HG03064 (cell line): ENCODE data around the gene NOTO.
"Not testable (repeated sequence)": the region's sequence is repeated elsewhere in the genome, so short reads cannot be mapped to it uniquely, and the experiment has no call there.

Source experiments
- ATAC-seq: cut with Tn5 transposase; IDR thresholded peaks from one replicate; pipeline ENCODE4 v1.9.1; 2021; ENCODE audit warnings: low read depth; ENCODE audit not compliant: unreplicated experiment

The NOTO gene

DNA sequence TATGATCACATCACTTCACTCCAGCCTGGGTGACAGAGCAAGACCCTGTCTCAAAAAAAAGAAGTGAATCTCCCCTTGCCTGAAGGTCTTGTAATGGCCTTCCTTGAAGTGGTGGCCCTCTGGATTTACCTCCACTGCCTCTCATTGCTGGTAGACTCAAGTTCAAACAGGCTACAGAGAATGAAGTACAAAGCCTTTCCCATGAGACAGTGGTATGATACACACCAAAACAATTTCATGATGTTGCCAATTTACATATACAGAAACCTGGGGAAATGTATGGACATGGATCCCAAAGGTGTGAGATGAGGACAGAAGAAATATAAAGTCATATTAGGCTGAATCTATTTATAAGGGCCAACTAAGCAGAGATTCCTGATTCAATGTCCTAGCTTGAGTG lies 4.8 kb upstream of the NOTO start:
- no peak for ATAC-seq

DNA sequence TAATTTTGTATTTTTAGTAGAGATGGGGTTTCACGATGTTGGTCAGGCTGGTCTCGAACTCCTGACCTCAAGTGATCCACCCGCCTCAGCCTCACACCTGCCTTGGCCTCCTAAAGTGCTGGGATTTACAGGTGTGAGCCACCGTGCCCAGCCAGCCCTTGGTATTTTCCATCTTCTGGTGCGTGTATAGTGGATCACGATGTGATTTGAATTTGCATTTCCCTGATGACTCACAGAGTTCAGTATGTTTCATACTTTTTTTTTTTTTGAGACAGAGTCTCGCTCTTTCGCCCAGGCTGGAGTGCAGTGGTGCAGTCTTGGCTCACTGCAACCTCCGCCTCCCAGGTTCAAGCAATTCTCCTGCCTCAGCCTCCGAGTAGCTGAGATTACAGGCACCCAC lies 2.1 kb upstream of the NOTO start:
- not testable (repeated sequence) for ATAC-seq

DNA sequence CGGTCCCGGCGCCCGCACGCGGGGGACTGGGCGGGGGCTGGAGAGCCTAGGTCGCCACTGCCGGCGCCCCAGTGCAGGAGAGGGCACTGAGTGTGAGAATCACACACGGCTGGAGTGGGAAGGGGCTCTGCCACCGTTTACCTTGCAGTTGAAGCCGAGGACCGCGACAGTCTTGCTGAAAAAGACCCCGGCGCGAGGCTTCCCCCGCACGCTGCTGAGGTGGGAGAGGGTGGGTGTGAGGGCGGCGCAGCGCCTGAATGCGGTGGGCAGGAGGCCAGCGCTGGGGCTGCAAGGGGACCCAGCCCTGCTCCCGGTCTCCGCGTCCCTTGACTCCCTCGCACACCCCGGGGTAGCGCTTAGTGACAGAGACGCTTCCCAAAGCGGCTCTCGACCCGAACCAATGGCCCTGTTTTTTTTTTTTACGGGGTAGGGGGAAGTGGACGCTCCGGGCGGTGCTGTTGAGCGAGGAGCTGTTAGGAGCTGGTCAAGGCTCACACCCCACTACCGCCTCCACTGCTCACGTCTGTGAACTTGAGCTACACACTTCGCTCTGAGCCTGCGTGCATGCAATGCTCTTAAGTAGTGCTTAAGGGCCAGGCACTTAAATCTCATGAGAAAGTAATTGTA lies 794 bp downstream of the NOTO start:
- no peak for ATAC-seq

DNA sequence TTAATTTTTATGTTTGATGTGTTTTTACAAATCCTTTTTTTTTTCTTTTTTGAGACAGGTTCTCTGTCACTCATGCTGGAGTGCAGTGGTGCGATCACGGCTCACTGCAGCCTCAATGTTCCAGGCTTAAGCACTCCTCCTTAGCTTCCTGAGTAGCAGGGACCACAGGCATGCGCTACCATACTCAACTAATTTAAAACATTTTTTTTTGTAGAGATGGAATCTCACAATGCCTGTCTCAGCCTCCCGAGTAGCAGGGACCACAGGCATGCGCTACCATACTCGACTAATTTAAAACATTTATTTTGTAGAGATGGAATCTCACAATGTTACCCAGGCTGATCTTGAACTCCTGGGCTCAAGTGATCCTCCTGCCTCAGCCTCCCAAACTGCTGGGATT lies 3.2 kb downstream of the NOTO start:
- no peak for ATAC-seq

DNA sequence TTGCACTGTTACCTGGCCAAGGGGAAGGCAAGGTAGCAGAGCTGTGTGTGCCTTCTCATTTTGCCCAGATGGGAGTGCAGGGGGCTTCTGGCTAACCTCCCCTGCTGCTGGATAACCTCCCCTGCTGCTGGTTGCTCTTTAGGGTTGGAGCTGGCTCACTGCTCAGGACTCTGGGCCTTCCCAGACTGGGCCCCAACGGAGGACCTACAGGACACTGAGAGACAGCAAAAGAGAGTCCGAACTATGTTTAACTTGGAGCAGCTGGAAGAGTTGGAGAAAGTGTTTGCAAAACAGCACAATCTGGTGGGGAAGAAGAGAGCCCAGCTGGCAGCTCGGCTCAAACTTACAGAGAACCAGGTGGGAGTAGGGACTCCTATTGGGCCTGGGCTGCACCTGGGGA lies 5.9 kb downstream of the NOTO start:
- no peak for ATAC-seq

DNA sequence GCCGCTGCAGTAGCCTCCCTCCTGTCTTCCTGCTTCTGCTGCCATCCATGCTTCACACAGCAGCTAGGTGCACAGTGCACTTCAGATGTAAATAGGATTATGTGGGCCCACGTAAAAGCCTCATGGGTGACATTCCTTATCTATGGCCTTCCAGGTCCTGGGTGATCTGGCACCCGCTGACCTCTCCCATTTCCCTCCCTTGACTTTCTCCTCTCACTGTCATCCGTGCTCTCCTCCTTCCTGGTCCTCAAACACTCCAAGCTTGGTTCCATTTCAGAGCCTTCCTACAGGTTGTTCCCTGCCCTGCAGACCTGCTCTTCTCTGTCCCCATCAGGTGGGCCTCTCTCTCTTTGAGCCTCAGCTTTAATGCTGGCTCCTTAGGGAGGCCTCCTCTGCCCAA lies 7.6 kb downstream of the NOTO start:
- no peak for ATAC-seq

DNA sequence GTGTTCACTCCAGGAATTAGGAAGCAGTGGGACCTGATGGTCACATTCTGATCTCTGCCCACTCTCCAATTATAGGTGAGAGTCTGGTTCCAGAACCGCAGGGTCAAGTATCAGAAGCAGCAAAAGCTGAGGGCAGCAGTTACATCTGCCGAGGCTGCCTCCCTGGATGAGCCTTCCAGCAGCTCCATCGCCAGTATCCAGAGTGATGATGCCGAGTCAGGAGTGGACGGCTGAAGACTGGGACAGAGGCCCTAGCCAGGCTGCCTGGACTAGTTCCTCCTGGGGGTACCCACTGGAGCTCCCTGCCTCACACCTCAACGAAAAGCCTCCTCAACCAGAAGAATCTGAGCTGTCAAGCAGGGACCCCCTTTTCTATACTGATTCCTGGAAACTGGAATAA lies 8.3 kb downstream of the NOTO start:
- no peak for ATAC-seq

DNA sequence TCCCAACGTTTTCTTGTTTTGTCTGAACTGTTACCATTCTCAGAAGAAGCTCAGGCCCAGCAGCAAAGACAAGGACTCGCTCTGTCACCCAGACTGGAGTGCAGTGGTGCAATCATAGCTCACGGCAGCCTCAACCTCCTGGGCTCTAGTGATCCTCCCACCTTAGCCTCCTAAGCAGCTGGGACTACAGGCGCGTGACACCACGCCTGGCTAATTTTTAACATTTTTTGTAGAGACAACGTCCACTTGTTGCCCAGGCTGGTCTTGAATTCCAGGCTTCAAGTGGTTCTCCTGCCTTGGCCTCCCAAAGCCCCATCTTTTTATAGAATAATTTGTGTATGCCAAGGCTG lies 9.7 kb downstream of the NOTO start:
- ATAC-seq = no peak

DNA sequence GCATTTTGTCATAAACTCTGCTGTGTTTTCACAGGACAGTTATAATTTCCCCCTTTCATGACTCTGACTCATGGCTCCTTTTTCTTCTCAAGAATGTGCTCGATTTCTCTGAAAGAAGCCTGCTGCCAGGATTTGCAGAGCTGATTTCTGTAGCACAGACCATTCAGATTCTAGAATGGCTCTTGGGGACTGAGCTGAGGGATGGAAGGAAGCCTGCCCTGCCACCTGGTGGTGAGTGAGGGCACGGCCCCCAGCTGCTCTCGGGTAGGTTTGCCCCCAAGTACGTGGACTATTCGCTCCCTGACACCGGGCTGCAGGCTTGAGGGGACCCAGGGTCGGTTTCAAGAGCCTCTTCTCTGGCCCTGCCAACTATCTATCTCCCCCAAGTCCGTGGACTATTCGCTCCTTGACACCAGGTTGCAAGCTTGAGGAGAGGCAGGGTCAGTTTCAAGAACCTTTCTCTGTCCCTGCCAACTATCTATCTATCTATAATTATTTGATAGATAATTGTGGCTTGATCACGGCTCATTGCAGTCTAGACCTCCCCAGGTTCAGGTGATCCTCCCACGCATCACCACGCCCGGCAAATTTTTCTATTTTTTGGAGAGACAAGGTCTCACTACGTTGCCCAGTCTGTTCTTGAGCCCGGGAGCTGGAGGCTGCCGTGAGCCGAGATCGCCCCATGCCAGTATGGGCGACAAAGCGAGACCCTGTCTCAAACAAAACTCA lies 10.2 kb downstream of the NOTO start:
- peak; percentile 71 for ATAC-seq

DNA sequence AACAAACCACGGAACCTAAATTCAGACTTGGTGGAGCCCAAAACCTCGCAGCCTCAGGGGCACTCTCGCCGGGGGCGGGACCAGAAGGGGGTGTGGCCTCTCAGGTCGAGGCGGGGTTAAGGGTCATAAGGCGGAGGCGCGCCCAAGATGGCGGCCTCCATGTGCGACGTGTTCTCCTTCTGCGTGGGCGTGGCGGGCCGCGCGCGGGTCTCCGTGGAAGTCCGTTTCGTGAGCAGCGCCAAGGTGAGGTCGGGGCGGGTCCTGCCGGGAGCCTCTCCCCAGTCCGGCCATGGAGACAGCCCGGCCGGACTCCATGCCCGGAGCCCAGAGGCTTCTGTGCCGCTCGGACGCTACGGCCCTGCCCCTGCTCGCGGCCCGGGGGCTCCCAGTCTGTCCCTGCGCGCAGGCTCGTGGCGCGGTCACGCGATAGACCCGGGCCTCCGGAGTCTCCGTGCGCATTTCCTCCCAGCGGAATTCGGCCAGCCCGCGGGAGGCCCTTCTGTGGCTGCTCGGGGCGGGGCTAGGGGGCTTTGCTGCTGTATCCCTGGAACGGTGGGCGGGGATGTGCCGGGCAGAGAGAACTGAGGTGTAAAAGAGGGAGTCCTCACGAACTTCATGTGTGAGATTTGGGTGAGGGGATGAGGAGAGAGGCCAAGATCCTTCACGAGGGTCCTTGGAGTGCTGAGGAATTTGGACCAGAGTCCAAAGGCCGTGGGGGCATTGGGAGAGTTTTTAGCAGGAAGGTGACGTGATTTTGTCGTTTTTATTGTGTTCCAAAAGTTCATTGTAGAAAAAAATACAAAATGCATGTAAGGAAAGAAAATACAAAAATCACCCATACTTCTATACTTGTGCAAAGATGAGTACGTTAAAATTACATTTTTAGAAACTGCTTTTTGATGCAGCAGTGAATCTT lies 12.0 kb downstream of the NOTO start, which contains the start of gene SMYD5:
Gene SMYD5 (plus strand): TSS at position 126 of the 916 bp plus-strand sequence. CDS start 22 bp downstream, at position 148.
- peak; percentile 85 for ATAC-seq

DNA sequence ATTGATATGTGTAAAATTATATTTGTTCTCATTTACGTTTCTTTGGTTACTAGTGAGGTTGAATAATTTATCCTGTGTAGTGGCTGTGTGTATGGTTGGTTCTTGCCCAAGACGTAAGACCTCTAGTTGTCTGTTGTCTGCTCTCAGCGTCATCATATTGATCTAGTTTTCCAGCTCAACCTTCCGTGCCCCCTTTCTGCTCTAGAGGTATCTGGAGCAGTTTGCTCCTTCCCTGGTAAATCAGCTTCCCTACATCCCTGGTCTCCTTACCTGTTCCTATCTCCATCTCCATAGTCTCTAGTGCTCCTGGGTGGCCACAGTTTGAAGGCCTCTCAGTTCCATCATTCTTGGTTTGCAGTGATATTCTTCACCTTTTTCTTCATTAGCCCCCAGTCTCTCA lies 12.9 kb downstream of the NOTO start:
- no peak for ATAC-seq

DNA sequence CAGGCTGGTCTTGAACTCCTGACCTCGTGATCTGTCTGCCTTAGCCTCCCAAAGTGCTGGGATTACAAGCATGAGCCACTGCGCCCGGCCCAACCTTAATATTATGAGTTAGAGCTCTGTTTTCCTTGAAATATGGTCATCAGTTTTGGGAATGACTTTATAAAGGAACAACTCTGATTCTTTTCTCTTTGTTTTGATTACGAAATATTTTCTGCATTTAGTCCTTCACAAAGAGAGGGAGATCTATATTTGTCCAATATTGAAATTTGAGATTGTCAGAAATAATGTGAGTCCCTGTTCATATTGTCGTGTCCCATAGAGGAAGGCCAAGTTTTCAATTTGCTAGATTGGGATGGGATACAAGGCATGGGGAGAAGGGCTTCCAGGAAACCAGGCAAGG lies 14.8 kb downstream of the NOTO start:
- ATAC-seq = no peak

DNA sequence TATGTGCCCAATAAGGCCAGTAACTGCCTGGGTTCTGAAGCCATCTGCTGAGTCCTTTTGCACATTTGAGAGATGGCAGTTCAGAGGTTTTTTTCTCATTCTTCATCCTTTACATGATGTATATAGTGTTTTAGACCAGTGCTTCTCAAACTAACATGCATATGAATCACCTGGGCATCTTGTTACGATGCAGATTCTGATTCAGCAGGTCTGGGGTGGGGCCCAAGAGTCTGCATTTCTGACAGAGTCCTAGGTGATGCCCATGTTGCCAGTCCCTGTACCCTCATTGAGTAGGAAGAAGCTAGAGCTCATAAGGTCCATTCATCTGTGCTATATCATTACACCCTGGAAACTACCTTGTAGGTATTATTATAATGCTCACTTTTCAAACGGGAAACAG lies 15.5 kb downstream of the NOTO start:
- no peak for ATAC-seq

DNA sequence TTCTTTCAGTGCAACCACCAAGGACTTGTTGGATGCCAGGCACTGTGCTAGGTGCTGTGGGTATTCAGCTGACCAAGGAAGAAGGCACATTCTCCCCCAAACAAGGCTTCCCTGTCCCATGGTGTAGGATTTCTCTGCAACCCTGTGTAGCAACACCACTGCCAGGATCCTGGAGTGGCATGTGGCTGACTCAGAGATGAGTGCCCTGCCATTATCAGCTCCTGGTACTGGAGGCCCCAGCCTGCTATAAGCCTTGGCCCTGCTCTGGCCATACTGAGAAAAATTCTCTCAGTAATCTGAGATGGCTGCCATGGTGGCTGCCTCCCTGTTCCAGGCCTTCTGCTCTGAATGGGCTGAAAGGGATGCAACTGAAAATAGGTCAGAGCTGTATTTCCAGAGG lies 15.9 kb downstream of the NOTO start:
- no peak for ATAC-seq

DNA sequence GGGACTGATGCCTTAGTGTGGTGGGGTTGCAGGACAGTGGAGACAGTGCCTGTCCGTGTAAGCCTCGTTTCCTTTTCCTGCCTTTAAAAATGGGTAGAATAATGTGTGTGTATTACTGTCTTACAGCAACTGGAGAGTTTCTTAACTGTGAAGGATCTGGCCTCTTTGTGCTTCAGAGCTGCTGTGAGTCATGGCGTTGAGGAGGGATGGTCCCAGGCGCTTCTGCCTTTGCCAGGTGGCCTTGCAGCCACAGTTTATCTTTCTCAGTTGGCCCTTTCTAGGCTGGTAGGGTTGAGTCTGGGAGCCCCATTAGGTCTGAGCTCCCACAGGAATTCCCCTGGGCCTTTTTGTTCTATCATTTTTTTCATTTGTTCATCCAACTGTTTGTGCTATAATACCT lies 21.4 kb downstream of the NOTO start:
- no peak for ATAC-seq

DNA sequence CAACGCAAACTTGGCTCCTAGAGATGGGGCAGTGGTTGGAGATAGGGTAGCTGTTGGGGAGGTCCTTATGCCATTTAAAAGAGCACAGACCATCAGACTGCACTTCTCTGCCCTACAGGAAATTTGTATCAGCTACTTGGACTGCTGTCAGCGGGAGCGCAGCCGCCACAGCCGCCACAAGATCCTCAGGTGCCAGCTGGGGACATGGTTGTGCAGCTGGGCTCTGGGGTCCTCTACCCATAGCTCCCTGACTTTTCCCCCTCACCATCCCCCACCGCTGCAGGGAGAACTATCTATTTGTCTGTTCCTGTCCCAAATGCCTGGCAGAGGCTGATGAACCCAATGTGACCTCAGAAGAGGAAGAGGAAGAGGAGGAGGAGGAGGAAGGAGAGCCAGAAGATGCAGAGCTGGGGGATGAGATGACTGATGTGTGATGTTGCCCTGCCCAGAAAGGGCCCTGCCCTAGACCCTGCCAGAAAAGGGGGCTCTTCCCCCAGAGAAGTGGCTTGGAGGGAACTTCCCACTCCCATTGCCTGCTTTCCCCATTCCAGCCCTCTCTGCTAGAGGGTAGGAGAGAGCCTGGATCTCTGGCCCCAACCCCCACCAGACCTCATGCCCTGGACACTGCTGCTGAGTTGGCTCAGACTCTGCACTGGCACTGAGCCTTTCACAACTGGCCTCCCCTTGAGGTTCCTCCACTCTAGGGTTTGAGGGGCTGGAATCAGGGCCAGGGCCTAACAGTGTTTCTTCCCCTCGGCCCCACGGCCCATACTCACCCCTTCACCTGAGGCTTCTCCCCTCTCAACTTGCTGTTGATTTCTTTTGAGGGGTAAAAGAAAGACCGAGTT lies 23.4 kb downstream of the NOTO start:
- ATAC-seq = no peak

DNA sequence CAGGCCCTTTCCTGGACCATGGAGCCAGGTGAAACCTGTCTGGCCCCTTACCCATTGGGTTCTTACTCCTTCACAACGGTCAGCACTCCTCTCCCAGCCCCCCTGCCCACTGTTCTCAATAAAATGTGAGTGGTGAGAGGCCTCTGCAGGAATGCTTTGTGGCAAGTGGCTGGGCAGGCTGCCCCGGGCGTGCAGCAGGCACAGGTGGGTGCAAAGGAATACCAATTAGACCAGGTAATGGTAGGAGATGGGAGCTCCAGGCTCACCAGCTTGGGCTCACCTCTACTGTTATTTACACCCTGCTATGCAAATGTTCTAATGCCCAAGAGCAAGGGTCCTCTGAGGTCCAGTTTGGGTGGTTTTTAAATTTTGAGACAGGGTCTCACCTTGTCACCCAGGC lies 24.7 kb downstream of the NOTO start:
- no peak for ATAC-seq

DNA sequence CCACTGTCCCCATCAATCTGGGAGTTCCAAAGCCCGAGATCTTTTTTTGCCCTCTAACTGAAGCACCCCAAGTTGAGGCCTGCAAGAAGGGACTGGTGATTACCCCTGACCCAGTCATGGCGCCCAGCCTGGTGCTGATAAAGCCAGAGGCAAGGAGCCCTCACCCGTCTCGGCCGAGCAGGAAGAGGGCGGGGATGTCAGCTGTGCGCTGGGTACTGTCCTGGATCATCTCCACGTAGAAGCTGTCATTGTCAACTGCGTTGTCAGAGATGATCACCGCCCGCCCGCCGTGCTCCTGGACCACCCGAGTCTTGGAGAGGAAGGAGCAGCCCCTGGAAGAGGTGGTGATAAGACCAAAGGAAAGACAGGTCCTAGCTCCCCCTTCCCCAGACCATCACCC lies 26.3 kb downstream of the NOTO start:
- ATAC-seq = no peak

DNA sequence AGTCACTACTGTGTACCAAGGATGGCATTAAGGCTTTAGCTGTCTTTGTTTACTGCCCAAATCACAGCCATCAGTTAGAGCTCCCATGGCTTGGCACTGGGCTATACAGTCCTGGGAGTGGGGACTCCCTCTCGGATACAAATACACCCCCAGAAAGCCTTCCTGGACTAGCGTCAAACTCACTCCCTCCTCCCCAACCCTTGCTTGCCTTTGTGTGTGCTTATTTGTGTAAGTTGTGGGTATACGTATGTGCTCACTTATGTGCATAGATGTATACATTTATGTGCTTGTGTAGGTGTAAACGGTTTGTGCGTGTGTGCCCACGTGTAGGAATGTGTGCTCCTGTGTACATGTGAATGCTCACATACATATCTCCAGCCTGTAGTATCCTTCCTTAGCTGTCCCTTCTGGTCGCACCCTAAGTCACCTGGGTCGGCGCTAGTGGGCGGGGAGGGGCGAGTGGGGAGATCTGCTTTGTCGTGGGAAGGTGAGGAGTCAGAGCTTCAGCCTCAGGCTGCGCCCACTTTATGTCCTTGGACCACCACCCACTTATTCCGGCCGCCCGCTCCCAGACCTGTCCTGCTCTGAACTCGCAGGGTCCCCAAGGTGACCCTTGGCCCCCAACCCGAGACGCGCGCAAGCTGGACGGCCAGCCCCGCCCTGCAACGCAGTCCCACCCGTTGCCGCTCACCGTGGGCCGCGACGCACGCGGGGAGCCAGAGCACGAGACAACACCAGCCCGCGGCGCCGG lies 30.2 kb downstream of the NOTO start:
- peak; percentile 16 for ATAC-seq
